HG03432 (cell line): Measurements from ENCODE around the gene CYTH1.

Experiments
- ATAC-seq: cut with Tn5 transposase; IDR thresholded peaks from one replicate; pipeline ENCODE4 v1.9.1; 2021; ENCODE audit warnings: mild to moderate bottlenecking, moderate library complexity; ENCODE audit not compliant: unreplicated experiment

Gene CYTH1

DNA sequence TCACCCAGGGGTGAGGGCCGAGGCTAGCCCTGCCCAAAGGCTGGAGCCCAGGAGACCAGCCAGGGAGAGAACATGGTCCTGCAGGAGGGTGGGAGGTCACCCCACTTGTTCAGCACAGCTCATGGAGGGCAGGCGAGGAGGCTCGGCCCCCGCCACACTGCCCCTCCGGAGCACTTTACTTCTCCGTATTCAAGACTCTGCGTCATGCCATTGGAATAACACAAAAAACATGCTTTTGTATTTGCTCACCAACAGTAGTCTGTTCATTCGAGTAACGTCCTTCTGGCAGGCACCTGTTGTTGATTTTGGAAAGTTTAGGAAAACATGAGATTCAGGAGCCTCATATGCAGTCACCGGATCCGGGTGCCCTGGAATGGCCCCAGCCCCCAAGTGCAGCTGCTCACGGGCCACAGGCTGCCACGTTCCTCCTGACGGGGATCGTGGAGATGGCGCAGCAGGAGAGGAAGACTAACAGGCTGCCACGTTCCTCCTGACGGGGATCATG is 123.7 kb downstream of the CYTH1 start:
- ATAC-seq, result no peak

DNA sequence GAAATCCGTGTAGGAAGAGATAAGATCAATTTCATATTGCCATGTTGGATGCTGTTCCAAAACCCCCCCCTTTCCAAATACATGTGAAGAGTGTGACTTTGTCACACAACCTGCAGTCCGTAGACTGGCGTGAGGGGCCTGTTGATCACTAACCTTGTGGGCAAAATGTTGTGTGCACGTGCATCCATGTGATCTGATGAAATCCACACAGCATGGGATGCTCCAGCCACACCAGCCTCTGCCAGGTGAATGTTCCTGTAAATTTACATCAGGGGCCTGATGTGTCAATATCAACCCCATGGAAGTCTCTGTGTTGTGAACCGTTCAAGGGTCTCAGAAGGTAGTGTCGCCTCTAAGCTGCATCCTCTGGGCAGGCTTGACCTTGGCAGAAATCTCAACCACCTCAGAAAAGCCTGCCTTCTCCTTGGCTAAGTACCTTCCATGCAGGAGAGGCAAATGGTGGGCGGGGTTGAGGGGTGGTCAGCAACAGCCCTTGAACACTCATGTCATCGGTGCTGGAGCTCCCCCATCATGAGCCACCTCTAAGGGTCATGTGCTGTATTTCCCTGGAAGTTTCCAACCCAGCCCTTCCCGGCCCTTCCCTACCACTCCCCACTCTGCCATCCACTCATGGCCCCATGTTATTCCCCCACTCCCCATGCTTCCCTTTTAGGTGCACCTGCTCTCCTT is 126.7 kb downstream of the CYTH1 start:
- ATAC-seq, result no peak

DNA sequence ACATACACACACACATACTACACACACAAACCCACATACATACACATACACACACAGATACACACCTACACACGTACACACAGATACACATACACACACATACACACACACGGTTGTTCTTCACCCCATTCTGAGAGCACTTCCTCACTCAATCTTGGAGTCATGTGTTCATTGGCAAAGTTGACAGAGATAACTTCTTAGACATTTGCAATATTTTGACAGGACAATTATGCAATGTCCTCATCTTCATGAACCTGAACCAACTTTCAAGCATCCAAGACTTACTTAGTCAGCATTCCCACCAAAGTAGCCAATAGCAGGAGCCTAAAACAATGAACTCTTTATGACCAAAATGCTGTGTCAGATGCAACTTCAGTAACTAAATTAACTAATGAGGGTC is 127.7 kb downstream of the CYTH1 start:
- no peak for ATAC-seq

DNA sequence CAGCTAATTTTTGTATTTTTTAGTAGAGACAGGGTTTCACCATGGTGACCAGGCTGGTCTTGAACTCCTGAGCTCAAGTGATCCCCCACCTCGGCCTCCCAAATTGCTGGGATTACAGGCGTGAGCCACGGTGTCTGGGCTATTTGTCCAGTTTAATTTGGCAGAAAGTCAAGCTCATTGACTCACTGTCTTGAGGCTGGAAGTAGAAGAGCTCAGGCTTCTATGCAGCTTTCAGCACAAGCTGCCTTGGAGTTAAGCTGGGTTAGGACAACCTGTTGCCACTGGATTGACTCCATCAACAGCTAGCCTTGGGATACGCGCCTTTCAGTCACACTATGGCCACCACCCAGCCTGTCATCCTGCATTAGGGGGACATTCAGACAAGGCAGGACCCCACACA is 128.7 kb downstream of the CYTH1 start:
- ATAC-seq, result no peak

DNA sequence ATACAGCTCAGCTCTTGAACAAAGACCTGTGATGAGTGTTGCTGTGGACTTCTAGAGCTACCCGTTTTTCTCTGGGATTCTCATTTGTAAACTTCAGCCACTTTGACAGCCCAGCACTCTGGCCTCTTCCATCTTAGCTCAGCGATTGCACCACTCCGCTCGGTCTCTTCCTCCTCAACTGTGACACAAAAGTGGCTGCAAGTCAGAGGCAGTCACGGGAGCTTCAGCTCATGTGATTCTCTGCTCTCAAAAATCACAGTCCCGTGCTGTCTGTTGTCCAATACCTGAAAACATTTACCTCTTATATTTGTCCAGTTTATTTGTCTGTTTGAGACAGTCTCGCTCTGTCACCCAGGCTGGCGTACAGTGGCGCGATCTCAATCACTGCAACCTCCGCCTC is 129.2 kb downstream of the CYTH1 start:
- no peak for ATAC-seq

DNA sequence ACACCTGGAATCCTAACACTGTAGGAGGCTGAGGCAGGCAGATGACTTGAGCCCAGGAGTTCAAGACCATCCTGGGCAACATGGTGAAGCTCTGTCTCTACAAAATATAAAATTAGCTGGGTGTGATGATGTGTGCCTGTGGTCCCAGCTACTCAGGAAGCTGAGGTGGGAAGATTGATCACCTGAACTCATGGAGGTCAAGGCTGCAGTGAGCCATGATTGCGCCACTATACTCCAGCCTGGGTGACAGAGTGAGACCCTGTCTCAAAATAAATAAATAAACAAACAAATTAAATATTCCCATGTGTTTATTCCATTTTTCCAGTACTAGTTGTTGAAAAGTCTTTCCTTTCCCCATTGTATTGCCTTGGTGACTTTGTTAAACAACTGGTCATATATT is 130.0 kb downstream of the CYTH1 start:
- ATAC-seq, result no peak

DNA sequence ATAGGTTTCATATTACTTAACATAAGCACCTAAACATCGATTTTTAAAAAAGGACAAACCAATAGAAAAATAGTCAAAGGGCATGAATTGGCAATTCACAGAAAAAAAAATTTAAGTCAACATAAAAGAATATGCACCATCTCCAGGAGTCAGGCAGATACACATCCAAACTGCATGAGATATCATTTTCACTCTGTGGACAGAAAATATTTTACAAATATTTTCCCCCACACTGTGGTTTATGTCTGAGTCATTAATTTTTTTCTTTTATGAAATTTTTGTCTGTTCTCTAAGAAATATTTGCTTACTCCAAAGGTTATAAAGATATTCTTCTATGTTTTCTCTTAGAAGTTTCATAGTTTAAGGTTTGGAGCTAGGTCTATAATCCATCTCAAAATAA is 130.5 kb downstream of the CYTH1 start:
- no peak for ATAC-seq

DNA sequence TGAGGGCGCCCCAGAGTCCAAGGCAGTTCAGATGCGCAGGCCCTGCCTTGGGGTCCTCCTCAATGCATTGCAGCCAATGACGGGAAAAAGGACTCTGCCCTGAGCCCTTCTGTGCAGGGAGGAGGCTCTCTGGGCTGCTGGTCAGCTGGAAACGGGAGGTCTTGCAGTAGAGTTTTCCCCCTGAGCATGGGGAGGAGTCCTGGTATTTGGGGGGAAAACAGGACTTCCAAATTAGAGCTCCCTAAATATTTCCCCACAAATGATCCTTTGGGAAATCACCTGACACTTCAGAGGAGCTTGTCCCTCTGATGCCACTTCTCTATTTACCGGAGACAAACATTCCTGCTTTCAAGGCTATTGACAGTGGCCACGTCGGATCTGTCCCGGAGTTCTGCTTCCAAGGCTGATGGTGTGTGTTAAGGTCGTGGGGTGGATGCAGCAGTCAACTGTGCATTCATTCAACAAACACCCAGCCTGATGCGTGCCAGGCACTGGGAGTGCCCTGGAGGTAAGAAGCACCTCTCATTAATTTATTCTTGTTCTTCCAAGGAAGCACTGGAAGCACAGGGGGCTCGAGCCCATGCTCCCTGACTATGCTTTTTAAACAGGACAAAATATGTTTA is 131.9 kb downstream of the CYTH1 start:
- ATAC-seq, result no peak

DNA sequence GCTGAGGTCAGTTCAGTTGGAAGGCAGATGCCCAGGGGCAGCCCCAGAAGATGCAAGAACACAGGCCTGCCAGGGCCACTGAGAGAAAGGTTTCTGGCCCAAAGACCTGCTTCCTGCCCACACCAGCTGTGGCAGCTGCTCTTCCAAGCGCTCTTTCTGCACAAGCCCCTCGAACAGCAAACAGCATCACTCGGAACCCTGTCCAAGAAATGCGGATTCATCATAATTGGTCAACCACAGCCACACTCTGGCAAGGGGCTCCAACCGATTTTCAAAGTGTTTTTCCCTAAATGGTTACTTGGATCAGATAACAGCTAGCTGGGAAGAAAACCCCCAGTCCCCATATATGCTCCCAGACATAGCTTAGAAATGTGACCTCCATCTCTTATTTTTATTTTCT is 133.8 kb downstream of the CYTH1 start:
- ATAC-seq, result no peak

DNA sequence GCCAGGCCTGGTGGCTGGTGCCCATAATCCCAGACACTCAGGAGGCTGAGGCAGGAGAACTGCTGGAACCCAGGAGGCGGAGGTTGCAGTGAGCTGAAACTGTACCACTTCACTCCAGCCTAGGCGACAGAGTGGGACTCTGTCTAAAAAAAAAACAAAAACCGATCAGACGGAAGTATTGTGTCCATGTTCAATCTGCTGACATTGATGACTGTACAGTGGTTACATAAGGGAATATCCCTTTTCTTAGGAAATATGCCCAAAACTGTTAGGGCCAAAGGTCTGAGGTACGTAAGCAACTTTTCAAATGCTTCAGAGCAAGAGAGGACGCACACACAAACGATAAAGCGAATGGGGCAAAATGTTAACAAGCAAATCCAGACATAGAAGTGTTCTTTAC is 135.0 kb downstream of the CYTH1 start:
- no peak for ATAC-seq

DNA sequence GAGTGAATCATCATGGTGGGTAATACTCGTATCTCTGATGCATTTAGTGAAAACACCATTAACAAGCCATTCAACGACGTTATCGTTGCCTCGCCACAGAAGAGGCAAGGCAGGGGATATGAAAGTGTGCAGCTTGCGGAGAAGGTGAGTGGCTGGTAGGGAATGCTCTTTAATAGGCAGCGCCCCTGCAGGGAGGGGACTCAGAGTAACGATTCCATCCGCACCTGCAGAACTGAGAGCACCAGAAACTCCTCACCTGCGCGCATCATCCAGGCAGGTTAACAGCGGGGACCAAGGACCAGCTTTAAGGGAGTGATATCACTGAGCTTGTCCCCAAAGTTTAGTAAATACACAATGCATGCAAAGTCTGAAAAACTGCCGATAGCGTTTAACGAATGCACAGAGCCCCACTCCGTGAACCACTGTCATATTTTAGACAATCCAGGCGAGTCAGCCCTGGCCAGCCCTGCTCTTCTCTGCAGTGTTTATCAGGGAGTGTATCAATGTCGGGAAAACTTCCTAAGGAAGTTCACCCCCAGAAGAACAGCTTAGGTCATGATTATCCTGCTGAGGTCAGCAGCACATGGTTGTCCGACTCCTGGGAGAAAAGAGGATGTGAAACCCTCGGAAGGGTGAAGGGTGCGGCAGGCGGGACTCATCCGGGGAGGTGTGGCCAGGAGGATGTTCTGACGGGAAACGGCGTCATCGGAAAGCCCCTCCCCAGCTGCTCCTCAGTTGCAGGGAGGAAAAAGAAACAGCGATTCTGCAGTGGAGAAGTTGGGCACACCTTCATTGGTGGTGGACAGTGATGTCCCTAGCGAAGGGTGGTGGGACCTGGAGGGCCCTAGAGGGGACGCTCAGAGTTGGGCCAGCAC is 136.4 kb downstream of the CYTH1 start:
- no peak for ATAC-seq

DNA sequence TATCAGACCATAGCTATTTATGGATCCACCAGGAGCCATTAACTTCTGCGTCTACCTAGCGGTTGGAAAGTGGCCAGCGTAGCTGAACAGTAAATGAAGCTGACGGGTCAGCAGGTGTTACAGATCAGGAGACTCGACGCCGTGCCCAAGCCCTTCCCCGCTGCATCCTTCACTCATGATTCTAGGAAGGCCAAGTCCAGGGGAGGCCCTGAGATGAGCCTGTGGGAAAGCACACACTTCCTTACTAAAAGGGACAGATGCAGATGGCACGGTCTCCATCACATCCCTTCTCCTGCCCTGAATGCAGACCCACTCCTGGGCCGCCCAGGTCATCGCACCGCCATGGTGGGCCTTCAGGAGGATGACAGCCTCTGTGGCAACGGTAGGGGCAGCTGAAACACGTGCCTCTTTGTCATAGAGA is 137.1 kb downstream of the CYTH1 start:
- ATAC-seq, result no peak

DNA sequence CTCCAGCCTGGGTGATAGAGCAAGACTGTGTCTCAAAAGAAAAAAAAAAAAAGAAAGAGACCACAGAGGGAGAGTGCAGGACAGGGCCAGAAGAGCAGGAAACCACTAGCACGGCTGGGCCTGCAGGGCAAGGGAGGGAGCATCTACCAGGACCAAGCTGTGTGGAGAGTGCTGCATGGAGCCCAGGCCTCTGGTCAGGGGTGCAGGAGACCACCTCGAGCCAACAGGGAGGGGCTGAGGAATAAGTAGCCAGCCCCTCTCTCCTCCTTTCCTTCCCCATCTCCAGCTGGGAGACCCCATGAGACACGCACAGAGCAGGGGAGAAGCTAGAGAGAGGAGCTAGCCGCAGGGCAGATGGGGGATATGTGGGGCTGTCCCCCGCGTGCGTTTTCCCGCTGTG is 137.8 kb downstream of the CYTH1 start:
- no peak for ATAC-seq

DNA sequence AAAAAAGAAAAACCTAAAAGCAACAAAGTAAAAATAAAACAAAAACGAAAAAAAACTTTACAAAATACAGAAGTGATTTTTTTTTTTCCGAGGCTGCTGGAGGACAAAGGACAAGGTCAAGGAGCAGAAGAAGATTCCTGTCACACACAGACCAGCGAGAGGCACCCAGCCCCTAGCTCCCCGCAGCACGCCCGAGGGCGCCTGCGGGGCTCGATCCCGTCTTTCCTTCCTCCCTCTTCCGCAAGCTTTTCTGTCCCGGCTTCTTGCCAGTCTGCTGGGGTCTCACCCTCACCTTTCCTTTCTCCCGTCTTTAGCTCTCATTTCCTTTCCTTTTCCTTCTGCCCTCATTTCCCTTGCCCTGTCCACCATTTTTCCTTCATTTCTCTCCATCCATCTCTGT is 138.7 kb downstream of the CYTH1 start:
- no peak for ATAC-seq

DNA sequence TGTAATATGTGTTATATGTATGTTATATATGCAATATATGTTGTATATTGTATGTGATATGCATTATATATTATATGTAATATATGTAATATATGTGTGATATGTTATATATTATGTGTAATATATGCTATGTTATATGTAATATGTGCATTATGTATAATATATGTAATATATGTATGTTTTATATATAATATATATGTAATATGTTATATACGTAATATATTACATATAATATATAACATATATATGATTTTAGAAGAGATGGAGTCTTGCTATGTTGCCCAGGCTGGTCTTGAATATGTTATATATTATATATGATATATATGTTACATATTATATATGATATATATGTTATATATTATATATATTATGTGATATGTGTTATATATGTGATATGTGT is 139.4 kb downstream of the CYTH1 start:
- no peak for ATAC-seq

DNA sequence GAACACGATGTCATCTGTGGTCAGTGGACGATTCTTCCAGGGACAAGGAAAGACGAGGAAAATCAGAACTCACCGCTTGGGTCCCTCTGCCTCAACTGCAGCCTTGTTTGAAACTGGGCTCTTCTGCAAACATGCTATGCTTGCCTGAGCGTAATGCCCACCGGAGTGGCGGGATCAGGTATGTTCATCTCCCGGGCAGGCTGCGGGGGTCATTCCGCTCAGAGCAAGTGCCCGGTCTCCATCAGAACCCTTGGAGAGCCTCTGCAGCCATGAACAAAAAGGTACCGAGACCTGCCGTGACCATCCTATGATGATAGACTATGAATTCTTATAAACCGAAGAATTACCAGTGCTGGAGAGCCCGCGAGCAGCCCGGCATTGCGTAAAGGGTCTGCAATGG is 140.4 kb downstream of the CYTH1 start:
- no peak for ATAC-seq

DNA sequence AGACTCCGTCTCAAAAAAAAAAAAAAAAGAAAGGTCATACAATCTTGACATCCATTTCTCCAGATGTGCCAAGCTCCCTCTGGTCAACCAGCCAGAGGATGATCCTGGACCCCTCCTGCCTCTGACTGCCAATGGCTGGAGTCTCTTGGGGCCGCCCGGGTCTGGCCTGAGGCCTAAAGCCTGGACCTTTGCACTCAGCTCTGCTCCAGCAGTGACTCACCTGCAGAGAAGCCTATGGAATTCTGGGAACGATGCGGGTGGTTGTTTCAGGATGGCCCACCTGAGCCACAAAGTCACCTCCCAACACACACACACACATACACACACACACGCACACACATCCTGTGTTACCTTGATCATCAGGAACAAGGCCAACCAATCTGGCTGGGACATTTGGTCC is 140.8 kb downstream of the CYTH1 start:
- no peak for ATAC-seq

DNA sequence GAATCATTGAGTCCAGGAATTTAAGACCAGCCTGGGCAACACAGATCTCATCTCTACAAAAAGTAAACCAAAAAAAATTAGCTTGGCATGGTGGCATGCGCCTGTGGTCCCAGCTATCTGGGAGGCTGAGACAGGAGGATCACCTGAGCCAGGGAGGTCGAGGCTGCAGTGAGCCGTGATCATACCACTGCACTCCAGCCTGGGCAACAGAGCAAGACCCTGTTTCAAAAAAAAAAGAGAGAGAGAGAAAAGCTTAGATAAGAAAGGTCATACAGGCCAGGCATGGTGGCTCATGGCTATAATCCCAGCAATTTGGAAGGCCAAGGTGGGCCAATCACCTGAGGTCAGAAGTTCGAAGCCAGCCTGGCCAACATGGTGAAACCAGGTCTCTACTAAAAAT is 141.4 kb downstream of the CYTH1 start:
- no peak for ATAC-seq

DNA sequence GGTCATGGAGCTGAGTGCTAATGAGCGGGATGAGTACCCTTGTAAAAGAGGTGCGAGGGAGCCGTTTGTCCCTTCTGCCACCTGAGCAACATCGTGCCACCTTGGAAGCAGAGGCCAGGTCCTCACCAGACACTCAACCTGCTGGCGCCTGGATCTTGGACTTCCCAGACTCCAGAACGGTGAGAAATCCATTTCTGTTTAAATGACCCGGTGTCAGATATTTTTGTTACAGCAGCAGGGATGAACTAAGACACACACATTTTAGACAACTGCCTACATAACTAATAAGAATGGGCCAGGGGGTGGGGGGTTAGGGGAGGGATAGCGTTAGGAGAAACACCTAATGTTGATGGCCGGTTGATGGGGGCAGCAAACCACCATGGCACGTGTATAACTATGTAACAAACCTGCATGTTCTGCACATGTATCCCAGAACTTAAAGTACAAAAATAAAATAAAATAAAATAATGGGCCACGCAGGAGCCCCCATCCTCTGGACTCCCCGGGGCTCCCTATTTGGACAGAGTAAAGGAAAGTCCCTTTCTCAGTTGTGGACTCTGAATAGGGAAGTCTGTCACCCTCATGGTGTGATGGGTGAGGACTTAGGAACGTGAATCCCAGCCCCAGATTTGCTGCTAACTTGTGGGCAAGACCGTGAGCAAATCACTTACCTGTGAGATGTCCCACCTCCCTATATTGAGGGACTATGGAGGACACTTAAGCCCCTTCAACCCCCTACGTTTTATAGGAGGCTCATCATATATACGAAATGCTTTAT is 144.2 kb downstream of the CYTH1 start:
- ATAC-seq, result no peak

DNA sequence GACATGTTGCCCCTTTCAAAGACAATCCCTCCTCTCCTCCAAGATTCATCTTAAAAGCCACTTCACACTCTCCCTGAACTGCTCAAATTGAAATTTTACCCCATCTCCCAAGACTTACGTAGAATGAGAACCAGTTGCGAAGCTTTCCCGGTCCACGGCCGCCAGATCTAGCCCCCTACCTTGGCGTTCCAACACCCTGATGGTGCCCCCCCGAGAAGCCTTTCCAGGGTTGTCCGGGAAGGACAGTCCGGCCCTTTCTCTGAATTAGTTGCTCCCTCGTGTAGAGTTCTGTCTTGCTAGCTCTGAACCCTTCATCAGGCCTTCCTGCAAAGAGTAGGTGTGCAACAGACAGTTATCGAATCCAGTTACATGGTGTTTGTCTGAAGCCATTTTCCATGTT is 144.9 kb downstream of the CYTH1 start:
- ATAC-seq, result no peak

DNA sequence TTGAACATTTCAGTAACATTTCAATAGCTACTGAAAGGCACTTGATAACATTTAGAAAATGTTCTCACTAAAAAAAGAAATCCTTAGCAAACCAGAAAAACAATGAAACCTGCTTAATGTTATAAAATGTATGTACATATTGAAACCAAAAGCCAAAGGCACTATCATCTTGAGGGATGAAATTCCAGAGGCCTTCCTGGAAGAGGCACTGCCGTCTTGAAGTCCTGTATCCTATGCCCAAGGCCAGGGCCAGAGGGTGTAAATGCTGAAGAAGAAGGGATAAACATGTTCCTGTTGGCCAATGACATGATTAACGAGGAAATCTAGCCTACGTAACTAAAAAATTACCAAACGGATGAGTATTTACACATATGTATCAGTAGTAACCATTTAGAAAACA is 147.9 kb downstream of the CYTH1 start:
- ATAC-seq, result no peak
